SK-MEL-5 (cell line): Measurements from ENCODE around the gene ADORA2B. TPM values are rescaled to one million over a fixed set of nuclear protein-coding genes. Genes with fewer than 3 reads are reported as not detected.

Experiments used
- DNase-seq: peaks from one replicate; pipeline ENCODE4 v3.0.0-alpha.2; 2016; ENCODE audit warnings: low read depth, low spot score
- in situ Hi-C: cut with HindIII; loops from 2 replicates; pipeline ENCODE4 v1.10.0; 2016; ENCODE audit warnings: low sequenced_read_pairs, high pct_unique_total_duplicates, low pct_unique_long_range_greater_than_20kb
- total RNA-seq: library from RNA; depleted of rRNA; stranded (reverse); fragments of >200 nt; shearing (Covaris generic); gene quantifications from 2 replicates; pipeline ENCODE4 v1.2.3, GENCODE V29; 2014; rRNA removed

Gene ADORA2B
- total RNA-seq, 1 experiment from 2014 or later, result 26.7 TPM

GRCh38 chr17:16001226-16001897, 56.4 kb downstream of the ADORA2B start:
- DNase-seq, result no peak
- in situ Hi-C loops, result no loop called here

- in situ Hi-C loops, result no loop called here
- DNase-seq, result no peak
Measured at GRCh38 chr17:16002708-16003260, 57.9 kb downstream of the ADORA2B start.

GRCh38 chr17:16003841-16004240, 58.9 kb downstream of the ADORA2B start:
- in situ Hi-C loops, result no loop called here

GRCh38 chr17:16005636-16006035, 60.7 kb downstream of the ADORA2B start:
- in situ Hi-C loops, result no loop called here
- no peak for DNase-seq

More at GRCh38 chr17:16003841-16004240, 58.9 kb downstream of the ADORA2B start:
- DNase-seq, result no peak

- in situ Hi-C loops, result no loop called here
- no peak for DNase-seq
Measured at GRCh38 chr17:16007439-16007838, 62.5 kb downstream of the ADORA2B start.

- in situ Hi-C loops, result no loop called here
- DNase-seq, result peak; percentile 73
Measured at GRCh38 chr17:16013943-16014407, 69.0 kb downstream of the ADORA2B start.

- DNase-seq, result no peak
- in situ Hi-C loops, result no loop called here
Measured at GRCh38 chr17:16019347-16019746, 74.4 kb downstream of the ADORA2B start.

GRCh38 chr17:16023881-16024280, 79.0 kb downstream of the ADORA2B start:
- no peak for DNase-seq
- in situ Hi-C loops, result no loop called here

- in situ Hi-C loops, result no loop called here
- no peak for DNase-seq
Measured at GRCh38 chr17:16025202-16025601, 80.3 kb downstream of the ADORA2B start.

Other genes starting within 250 kb of the ADORA2B start
- 18.1 and 21.6 TPM in 2 replicates for gene ZNF286A, start 245.4 kb upstream of the ADORA2B start, total RNA-seq
- gene TBC1D26, start 212.8 kb upstream of the ADORA2B start, total RNA-seq, result not detected in 2 replicates
- gene ZSWIM7, start 54.6 kb downstream of the ADORA2B start, total RNA-seq, result 38.6 and 40.7 TPM in 2 replicates
- 24.4 and 43.7 TPM in 2 replicates for gene TTC19, start 54.7 kb downstream of the ADORA2B start, total RNA-seq